HepG2 (cell line): ENCODE data around the gene FAIM. TPM values are rescaled to one million over a fixed set of nuclear protein-coding genes. Genes with fewer than 3 reads are reported as not detected.
A peak's percentile ranks its signal among the peaks of the same experiment; 100 is the strongest.

Experiments
- ARNT2 ChIP-seq: sonication (generic); formaldehyde crosslinking; IDR thresholded peaks from 2 replicates; pipeline ENCODE4 v1.8.0; 2022; ENCODE audit warnings: mild to moderate bottlenecking, low read depth, missing genetic modification reagents, moderate library complexity
- DNMT3B ChIP-seq: conservative IDR thresholded peaks from 2 replicates; pipeline ENCODE4 v1.6.1; 2016; ENCODE audit warnings: missing biosample characterization, control low read depth
- E2F1 ChIP-seq: sonication (generic); formaldehyde crosslinking; IDR thresholded peaks from 2 replicates; pipeline ENCODE4 v1.5.0; 2020; ENCODE audit warnings: missing genetic modification reagents
- HDAC1 ChIP-seq: sonication (generic); formaldehyde crosslinking; IDR thresholded peaks from 2 replicates; pipeline ENCODE4 v1.5.1; 2020; ENCODE audit warnings: mild to moderate bottlenecking, missing genetic modification reagents
- HNF1A ChIP-seq, 2 experiments: sonication (generic) in 1 of 2; formaldehyde crosslinking in 1 of 2; IDR thresholded peaks; 2 replicates each; pipeline versions ENCODE4 v1.4.0 to v1.6.1; 2016 to 2020; ENCODE audit warnings: borderline replicate concordance in 1 of 2, low read depth in 1 of 2, mild to moderate bottlenecking in 1 of 2, missing genetic modification reagents in 1 of 2
- KDM1A ChIP-seq: IDR thresholded peaks from 2 replicates; pipeline ENCODE4 v1.6.1; 2016; ENCODE audit warnings: missing compliant biosample characterization
- KLF15 ChIP-seq: sonication (generic); formaldehyde crosslinking; IDR thresholded peaks from 2 replicates; pipeline ENCODE4 v1.8.1; 2023; ENCODE audit warnings: borderline replicate concordance, mild to moderate bottlenecking, inconsistent platforms, missing genetic modification reagents, mixed read lengths
- MAFG ChIP-seq: sonication (generic); formaldehyde crosslinking; IDR thresholded peaks from 2 replicates; pipeline ENCODE4 v1.5.1; 2020; ENCODE audit warnings: mild to moderate bottlenecking, missing genetic modification reagents
- ONECUT2 ChIP-seq: sonication (generic); formaldehyde crosslinking; IDR thresholded peaks from 2 replicates; pipeline ENCODE4 v1.4.0; 2020; ENCODE audit warnings: missing genetic modification reagents
- PHB2 ChIP-seq: fragments of 450-650 bp; IDR thresholded peaks from 2 replicates; pipeline ENCODE4 v1.6.1; 2018; ENCODE audit not compliant: partially characterized antibody
- ZFP37 ChIP-seq: sonication (generic); formaldehyde crosslinking; IDR thresholded peaks from 2 replicates; pipeline ENCODE4 v1.4.0; 2020; ENCODE audit warnings: missing genetic modification reagents, borderline replicate concordance
- ZNF18 ChIP-seq: sonication (generic); formaldehyde crosslinking; IDR thresholded peaks from 2 replicates; pipeline ENCODE4 v1.8.0; 2022; ENCODE audit warnings: mild to moderate bottlenecking, missing genetic modification reagents; ENCODE audit not compliant: insufficient replicate concordance
- ZNF710 ChIP-seq: sonication (generic); formaldehyde crosslinking; IDR thresholded peaks from 2 replicates; pipeline ENCODE4 v1.5.0; 2020; ENCODE audit warnings: mild to moderate bottlenecking, missing genetic modification reagents, borderline replicate concordance
- ZNF839 ChIP-seq: sonication (generic); formaldehyde crosslinking; IDR thresholded peaks from 2 replicates; pipeline ENCODE4 v1.4.0; 2020; ENCODE audit warnings: missing genetic modification reagents, mild to moderate bottlenecking, borderline replicate concordance
- polyA plus RNA-seq, 8 experiments: library from polyadenylated mRNA; depleted of rRNA in 3 of 8; stranded (reverse) in 7 of 8; unstranded in 1 of 8; fragments of >200 nt; fragmentation: Illumina TruSeq in 4 of 8; extraction: Trizol in 4 of 8; gene quantifications; 2 replicates each; pipeline versions ENCODE4 v1.2.1 to v1.2.3, GENCODE V29; 2011 to 2016; ENCODE audit warnings: low read depth in 4 of 8, missing spikeins in 1 of 8, mixed read lengths in 1 of 8; ENCODE audit not compliant: insufficient read depth in 1 of 8
- total RNA-seq, 5 experiments: library from RNA; depleted of rRNA; stranded (reverse); fragments of >200 nt; fragmentation: Illumina TruSeq; extraction: Trizol; gene quantifications; 2 replicates each; pipeline ENCODE4 v1.2.3, GENCODE V29; 2016; ENCODE audit warnings: low read depth in 1 of 5
- TF ChIP-seq, protein P1 (sequence below): sonication (generic); formaldehyde crosslinking; IDR thresholded peaks from 2 replicates; pipeline ENCODE4 v1.5.0; 2020; ENCODE audit warnings: mild to moderate bottlenecking, missing genetic modification reagents

FAIM gene
- total and polyA plus RNA-seq, 2 of the 13 experiments (the other 11 are each of a cell fraction or from before 2014, with no cell fraction given), result 4.3 to 25.8 TPM

DNA sequence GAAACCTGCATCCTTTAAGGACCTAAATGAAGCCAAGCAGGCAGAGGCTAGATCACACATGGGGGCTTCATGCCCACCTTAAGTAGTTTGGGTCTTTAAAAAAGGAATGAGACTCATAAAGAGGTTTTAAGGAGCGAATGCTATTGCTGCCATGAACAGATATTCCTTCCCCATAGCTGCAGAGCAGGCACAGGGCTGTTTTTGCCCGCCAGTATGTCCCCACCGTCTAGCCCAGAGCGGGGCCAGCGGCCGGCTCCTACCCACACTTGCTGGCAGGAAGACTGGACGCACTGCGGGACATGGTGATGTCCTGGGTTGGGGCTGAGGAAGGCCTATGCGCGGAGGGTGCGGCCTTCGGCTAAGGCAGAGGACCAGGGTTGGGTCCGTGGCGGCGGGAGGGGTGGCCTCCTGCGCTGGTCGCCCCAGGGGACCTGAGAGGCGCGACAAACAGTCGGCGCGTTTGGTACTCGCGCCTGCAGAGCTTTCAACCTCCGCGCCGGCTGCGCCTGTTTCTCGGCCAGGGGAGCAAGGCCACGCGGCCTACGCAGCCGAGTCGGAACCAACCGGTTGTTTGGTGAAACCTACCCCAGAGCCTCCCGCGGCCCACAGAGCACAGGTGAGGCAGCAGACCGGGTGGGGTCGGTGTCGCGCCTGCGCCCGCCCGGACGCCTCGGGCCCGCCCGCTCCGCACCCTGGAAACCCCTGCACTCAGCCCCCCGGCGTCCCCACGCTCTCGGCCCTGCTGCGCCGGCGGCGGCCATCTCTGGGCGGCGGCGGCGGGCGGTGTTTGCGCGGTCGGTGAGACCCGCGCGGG, at the start of gene FAIM (continued):
- no peak for TF ChIP-seq ONECUT2 (CRISPR knock-in tag)
- no peak for TF ChIP-seq KDM1A (CRISPR knock-in tag)
- no peak for TF ChIP-seq DNMT3B (CRISPR knock-in tag)
- peak; percentile 64; the same call in 1 of the 2 replicates for TF ChIP-seq ZNF710 (CRISPR knock-in tag)
- no peak for TF ChIP-seq ZFP37
- TF ChIP-seq ARNT2 (CRISPR knock-in tag), result peak; percentile 79
- TF ChIP-seq KLF15 (CRISPR knock-in tag), result no peak
- TF ChIP-seq, protein P1, sequence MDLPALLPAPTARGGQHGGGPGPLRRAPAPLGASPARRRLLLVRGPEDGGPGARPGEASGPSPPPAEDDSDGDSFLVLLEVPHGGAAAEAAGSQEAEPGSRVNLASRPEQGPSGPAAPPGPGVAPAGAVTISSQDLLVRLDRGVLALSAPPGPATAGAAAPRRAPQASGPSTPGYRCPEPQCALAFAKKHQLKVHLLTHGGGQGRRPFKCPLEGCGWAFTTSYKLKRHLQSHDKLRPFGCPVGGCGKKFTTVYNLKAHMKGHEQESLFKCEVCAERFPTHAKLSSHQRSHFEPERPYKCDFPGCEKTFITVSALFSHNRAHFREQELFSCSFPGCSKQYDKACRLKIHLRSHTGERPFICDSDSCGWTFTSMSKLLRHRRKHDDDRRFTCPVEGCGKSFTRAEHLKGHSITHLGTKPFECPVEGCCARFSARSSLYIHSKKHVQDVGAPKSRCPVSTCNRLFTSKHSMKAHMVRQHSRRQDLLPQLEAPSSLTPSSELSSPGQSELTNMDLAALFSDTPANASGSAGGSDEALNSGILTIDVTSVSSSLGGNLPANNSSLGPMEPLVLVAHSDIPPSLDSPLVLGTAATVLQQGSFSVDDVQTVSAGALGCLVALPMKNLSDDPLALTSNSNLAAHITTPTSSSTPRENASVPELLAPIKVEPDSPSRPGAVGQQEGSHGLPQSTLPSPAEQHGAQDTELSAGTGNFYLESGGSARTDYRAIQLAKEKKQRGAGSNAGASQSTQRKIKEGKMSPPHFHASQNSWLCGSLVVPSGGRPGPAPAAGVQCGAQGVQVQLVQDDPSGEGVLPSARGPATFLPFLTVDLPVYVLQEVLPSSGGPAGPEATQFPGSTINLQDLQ (CRISPR knock-in tag), result peak; percentile 93
- TF ChIP-seq E2F1, result 0 out of 2 replicates have a peak, but pooled peaks have one; percentile 43
- TF ChIP-seq PHB2, result no peak
- TF ChIP-seq ZNF839 (CRISPR knock-in tag), result no peak; the same call in 1 of the 2 replicates
- no peak for TF ChIP-seq HNF1A (IDR thresholded peaks at IDR 0.05; ENCODE audit: low read depth)
- peak; percentile 66; the same call in 1 of the 2 replicates for TF ChIP-seq HNF1A (CRISPR knock-in tag; IDR thresholded peaks at IDR 0.05; ENCODE audit: borderline replicate concordance)
- TF ChIP-seq MAFG (CRISPR knock-in tag), result 0 out of 2 replicates have a peak, but pooled peaks have one; percentile 37
- peak; percentile 62 for TF ChIP-seq HDAC1 (CRISPR knock-in tag)
- TF ChIP-seq ZNF18 (CRISPR knock-in tag), result peak; percentile 67
